ENCODE results near the gene SIVA1.

Gene SIVA1

DNA sequence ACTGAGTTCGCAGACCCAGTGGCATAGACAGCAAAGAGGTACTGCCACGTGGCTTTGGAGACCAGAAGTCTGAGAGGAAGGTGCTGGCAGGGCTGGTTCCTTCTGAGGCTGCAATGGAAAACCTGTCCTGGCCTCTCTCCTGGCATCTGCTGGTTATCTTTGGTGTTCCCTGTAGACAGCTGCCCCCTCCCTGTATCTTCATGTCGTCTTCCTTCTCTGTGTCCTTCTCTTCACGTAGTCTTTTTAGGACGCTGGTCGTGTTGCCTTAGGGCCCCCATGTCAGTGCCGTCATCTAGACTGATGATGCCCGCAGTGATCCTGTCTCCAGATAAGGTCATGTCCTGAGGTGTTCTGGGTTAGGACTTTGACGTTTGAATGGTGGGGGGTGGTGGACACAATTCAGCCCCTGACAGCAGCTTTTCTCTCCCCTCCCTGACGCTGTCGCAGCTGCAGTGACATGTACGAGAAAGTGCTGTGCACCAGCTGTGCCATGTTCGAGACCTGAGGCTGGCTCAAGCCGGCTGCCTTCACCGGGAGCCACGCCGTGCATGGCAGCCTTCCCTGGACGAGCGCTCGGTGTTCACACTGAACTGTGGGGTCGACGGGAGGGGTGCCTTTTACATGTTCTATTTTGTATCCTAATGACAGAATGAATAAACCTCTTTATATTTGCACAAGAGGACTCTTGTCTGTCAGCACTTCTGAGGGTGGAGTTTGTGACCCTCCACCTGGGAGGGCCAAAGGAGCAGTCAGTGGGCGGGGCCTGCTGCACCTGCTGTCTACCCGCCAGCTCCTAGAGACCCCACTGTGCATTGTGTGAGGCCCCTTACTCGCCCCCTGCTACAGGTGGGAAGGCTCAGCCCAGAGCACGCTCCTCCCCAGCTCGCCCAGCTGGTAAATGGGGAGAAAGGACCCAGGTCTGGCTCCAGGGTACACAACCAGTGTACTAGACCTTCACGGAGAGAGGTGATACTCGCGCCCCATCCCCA is 6.3 kb downstream of the SIVA1 start:
- CTCF ChIA-PET = interaction anchor here (1.9 kb wide), 1 partner anchor 9 kb away, joined by 6 read pairs; no protein-coding TSS in a partner anchor
- H3K4me3 ChIP-seq (ENCODE audit: low read depth, low read length) = no peak overlapping the region

DNA sequence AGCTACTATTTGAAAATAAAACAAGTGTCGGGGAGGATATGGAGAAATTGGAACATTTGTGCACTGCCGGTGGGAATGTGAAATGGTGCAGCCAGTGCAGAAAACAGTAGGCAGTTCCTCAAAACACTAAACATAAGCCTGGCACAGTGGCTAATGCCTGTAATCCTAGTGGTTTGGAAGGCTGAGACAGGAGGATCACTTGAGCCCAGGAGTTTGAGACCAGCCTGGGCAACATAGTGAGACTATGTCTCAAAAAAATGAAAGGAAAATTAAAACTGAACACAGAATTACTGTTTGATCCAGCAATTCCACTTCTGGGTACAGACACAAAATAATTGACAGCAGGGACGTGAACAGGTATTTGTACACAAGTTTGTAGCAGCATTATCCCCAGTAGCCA is 12.6 kb downstream of the SIVA1 start:
- peaks cover 4% of the 10 kb centered on the region; the same call in 1 of the 2 replicates for H3K4me1 ChIP-seq (ENCODE audit: control insufficient read depth, insufficient read depth, low read length)
- TF ChIP-seq ZNF843 (tag by site-specific recombination; IDR thresholded peaks at IDR 0.05) = no peak
- no peak for TF ChIP-seq ZNF175 (tag by site-specific recombination; IDR thresholded peaks at IDR 0.05)
- TF ChIP-seq, protein P1, sequence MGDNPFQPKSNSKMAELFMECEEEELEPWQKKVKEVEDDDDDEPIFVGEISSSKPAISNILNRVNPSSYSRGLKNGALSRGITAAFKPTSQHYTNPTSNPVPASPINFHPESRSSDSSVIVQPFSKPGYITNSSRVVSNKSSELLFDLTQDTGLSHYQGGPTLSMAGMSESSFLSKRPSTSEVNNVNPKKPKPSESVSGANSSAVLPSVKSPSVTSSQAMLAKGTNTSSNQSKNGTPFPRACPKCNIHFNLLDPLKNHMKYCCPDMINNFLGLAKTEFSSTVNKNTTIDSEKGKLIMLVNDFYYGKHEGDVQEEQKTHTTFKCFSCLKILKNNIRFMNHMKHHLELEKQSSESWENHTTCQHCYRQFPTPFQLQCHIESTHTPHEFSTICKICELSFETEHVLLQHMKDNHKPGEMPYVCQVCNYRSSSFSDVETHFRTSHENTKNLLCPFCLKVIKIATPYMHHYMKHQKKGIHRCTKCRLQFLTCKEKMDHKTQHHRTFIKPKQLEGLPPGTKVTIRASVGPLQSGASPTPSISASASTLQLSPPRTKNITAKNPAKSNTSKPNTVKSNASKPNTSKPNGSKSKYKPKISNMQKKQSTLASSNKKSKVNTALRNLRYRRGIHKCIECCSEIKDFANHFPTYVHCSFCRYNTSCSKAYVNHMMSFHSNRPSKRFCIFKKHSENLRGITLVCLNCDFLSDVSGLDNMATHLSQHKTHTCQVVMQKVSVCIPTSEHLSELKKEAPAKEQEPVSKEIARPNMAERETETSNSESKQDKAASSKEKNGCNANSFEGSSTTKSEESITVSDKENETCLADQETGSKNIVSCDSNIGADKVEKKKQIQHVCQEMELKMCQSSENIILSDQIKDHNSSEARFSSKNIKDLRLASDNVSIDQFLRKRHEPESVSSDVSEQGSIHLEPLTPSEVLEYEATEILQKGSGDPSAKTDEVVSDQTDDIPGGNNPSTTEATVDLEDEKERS (tag by site-specific recombination; IDR thresholded peaks at IDR 0.05) = no peak
- TF ChIP-seq, protein P2, sequence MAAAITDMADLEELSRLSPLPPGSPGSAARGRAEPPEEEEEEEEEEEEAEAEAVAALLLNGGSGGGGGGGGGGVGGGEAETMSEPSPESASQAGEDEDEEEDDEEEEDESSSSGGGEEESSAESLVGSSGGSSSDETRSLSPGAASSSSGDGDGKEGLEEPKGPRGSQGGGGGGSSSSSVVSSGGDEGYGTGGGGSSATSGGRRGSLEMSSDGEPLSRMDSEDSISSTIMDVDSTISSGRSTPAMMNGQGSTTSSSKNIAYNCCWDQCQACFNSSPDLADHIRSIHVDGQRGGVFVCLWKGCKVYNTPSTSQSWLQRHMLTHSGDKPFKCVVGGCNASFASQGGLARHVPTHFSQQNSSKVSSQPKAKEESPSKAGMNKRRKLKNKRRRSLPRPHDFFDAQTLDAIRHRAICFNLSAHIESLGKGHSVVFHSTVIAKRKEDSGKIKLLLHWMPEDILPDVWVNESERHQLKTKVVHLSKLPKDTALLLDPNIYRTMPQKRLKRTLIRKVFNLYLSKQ (tag by site-specific recombination; IDR thresholded peaks at IDR 0.05; ENCODE audit: borderline replicate concordance) = no peak
- TF ChIP-seq ZNF324 (tag by site-specific recombination; IDR thresholded peaks at IDR 0.05) = no peak
- TF ChIP-seq GLIS2 (tag by site-specific recombination; IDR thresholded peaks at IDR 0.05) = no peak
- no peak for TF ChIP-seq ZNF785 (tag by site-specific recombination; IDR thresholded peaks at IDR 0.05)
- TF ChIP-seq ZNF677 (tag by site-specific recombination; IDR thresholded peaks at IDR 0.05) = no peak
- TF ChIP-seq, protein P3, sequence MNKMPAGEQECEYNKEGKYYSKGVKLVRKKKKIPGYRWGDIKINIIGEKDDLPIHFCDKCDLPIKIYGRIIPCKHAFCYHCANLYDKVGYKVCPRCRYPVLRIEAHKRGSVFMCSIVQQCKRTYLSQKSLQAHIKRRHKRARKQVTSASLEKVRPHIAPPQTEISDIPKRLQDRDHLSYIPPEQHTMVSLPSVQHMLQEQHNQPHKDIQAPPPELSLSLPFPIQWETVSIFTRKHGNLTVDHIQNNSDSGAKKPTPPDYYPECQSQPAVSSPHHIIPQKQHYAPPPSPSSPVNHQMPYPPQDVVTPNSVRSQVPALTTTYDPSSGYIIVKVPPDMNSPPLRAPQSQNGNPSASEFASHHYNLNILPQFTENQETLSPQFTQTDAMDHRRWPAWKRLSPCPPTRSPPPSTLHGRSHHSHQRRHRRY (tag by site-specific recombination; IDR thresholded peaks at IDR 0.05) = no peak
- no peak for TF ChIP-seq ZIC2 (tag by site-specific recombination; IDR thresholded peaks at IDR 0.05)
- TF ChIP-seq HOXA7 (CRISPR knock-in tag; IDR thresholded peaks at IDR 0.05; ENCODE audit: borderline replicate concordance) = no peak
- TF ChIP-seq, protein P4, sequence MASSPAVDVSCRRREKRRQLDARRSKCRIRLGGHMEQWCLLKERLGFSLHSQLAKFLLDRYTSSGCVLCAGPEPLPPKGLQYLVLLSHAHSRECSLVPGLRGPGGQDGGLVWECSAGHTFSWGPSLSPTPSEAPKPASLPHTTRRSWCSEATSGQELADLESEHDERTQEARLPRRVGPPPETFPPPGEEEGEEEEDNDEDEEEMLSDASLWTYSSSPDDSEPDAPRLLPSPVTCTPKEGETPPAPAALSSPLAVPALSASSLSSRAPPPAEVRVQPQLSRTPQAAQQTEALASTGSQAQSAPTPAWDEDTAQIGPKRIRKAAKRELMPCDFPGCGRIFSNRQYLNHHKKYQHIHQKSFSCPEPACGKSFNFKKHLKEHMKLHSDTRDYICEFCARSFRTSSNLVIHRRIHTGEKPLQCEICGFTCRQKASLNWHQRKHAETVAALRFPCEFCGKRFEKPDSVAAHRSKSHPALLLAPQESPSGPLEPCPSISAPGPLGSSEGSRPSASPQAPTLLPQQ (tag by site-specific recombination; IDR thresholded peaks at IDR 0.05) = no peak
- no peak for TF ChIP-seq OVOL3 (tag by site-specific recombination; IDR thresholded peaks at IDR 0.05)
- no peak for TF ChIP-seq ZNF266 (tag by site-specific recombination; IDR thresholded peaks at IDR 0.05; ENCODE audit: low read depth)
- no peak for TF ChIP-seq ZNF184 (tag by site-specific recombination; IDR thresholded peaks at IDR 0.05)
- no peak for TF ChIP-seq ZNF302 (tag by site-specific recombination; IDR thresholded peaks at IDR 0.05; ENCODE audit: low read depth)
- TF ChIP-seq, protein P5, sequence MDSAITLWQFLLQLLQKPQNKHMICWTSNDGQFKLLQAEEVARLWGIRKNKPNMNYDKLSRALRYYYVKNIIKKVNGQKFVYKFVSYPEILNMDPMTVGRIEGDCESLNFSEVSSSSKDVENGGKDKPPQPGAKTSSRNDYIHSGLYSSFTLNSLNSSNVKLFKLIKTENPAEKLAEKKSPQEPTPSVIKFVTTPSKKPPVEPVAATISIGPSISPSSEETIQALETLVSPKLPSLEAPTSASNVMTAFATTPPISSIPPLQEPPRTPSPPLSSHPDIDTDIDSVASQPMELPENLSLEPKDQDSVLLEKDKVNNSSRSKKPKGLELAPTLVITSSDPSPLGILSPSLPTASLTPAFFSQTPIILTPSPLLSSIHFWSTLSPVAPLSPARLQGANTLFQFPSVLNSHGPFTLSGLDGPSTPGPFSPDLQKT (IDR thresholded peaks at IDR 0.05; ENCODE audit: borderline replicate concordance, low read depth, low read length) = no peak
- TF ChIP-seq, protein P6, sequence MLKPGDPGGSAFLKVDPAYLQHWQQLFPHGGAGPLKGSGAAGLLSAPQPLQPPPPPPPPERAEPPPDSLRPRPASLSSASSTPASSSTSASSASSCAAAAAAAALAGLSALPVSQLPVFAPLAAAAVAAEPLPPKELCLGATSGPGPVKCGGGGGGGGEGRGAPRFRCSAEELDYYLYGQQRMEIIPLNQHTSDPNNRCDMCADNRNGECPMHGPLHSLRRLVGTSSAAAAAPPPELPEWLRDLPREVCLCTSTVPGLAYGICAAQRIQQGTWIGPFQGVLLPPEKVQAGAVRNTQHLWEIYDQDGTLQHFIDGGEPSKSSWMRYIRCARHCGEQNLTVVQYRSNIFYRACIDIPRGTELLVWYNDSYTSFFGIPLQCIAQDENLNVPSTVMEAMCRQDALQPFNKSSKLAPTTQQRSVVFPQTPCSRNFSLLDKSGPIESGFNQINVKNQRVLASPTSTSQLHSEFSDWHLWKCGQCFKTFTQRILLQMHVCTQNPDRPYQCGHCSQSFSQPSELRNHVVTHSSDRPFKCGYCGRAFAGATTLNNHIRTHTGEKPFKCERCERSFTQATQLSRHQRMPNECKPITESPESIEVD (tag by site-specific recombination; IDR thresholded peaks at IDR 0.05) = no peak
- no peaks in the 10 kb centered on the region for H3K9me3 ChIP-seq (ENCODE audit: control insufficient read depth, insufficient read depth, low read depth, low read length)
- H3K27ac ChIP-seq (ENCODE audit: extremely low read depth, low read depth, low read length) = no peak overlapping the region
- CTCF ChIA-PET = interaction anchor here (0.6 to 3.2 kb wide), 4 partner anchors 11 to 96 kb away, joined by 3 to 17 read pairs (median 4); no protein-coding TSS in a partner anchor
- H3K36me3 ChIP-seq (ENCODE audit: control insufficient read depth in 2 of 2, insufficient read depth in 1 of 2, low read length in 2 of 2) = peaks cover 8 to 29% of the 10 kb centered on the region in 2 experiments; a peak in 2 of 3 replicates
- POLR2A ChIA-PET = interaction anchor here (2.0 kb wide), 1 partner anchor 13 kb away, joined by 8 read pairs; the partner anchor contains the start of gene SIVA1
- no peak overlapping the region for H3K4me3 ChIP-seq (ENCODE audit: low read depth, low read length)

More for the DNA sequence above, 6.3 kb downstream of the SIVA1 start:
- H3K36me3 ChIP-seq (ENCODE audit: control insufficient read depth in 2 of 2, insufficient read depth in 1 of 2, low read length in 2 of 2) = peaks cover 8 to 81% of the 10 kb centered on the region in 2 experiments; a peak in 2 of 3 replicates
- H3K9me3 ChIP-seq (ENCODE audit: control insufficient read depth, insufficient read depth, low read depth, low read length) = no peaks in the 10 kb centered on the region
- POLR2A ChIA-PET = no interaction called here
- H3K4me1 ChIP-seq (ENCODE audit: control insufficient read depth, insufficient read depth, low read length) = no peaks in the 10 kb centered on the region; the same call in 1 of the 2 replicates
- no peak overlapping the region for H3K27ac ChIP-seq (ENCODE audit: extremely low read depth, low read depth, low read length)
- TF ChIP-seq ZIC2 (tag by site-specific recombination; IDR thresholded peaks at IDR 0.05) = no peak
